22Rv1 (cell line): ENCODE results near the gene OR2C1.

ENCODE experiments used
- ZFX ChIP-seq: fragments of 450-650 bp; IDR thresholded peaks from 2 replicates; pipeline ENCODE4 v1.6.1; 2017; ENCODE audit warnings: antibody characterized with exemption, borderline replicate concordance
- TF ChIP-seq, protein P1 (sequence below): fragments of 450-650 bp; IDR thresholded peaks from 2 replicates; pipeline ENCODE4 v1.5.1; 2017; ENCODE audit warnings: mild to moderate bottlenecking

- TF ChIP-seq, protein P1, sequence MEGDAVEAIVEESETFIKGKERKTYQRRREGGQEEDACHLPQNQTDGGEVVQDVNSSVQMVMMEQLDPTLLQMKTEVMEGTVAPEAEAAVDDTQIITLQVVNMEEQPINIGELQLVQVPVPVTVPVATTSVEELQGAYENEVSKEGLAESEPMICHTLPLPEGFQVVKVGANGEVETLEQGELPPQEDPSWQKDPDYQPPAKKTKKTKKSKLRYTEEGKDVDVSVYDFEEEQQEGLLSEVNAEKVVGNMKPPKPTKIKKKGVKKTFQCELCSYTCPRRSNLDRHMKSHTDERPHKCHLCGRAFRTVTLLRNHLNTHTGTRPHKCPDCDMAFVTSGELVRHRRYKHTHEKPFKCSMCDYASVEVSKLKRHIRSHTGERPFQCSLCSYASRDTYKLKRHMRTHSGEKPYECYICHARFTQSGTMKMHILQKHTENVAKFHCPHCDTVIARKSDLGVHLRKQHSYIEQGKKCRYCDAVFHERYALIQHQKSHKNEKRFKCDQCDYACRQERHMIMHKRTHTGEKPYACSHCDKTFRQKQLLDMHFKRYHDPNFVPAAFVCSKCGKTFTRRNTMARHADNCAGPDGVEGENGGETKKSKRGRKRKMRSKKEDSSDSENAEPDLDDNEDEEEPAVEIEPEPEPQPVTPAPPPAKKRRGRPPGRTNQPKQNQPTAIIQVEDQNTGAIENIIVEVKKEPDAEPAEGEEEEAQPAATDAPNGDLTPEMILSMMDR, result no peak
- TF ChIP-seq ZFX, result no peak
Measured at GRCh38 chr16:3306078-3306477, 49.6 kb upstream of the OR2C1 start.
